Activated naive CD4-positive, alpha-beta T cell treated with anti-CD3 and anti-CD28 coated beads, Interleukin-2, amount 50 U/mL, for 24 hours (primary cell): ENCODE results near the gene TRIM43.
"Not testable (repeated sequence)": the region's sequence is repeated elsewhere in the genome, so short reads cannot be mapped to it uniquely, and the experiment has no call there.

Experiments used
- H3K27ac Mint-ChIP-seq: one replicate; pipeline ENCODE4 v1.8.0; 2021; ENCODE audit warnings: mild to moderate bottlenecking, mixed read lengths
- H3K27me3 Mint-ChIP-seq: one replicate; pipeline ENCODE4 v1.8.0; 2021; ENCODE audit warnings: mixed read lengths
- H3K36me3 Mint-ChIP-seq: one replicate; pipeline ENCODE4 v1.8.0; 2021; ENCODE audit warnings: mixed read lengths
- H3K4me1 Mint-ChIP-seq: one replicate; pipeline ENCODE4 v1.8.0; 2021; ENCODE audit warnings: mixed read lengths
- H3K4me3 Mint-ChIP-seq: one replicate; pipeline ENCODE4 v1.8.0; 2021; ENCODE audit warnings: mild to moderate bottlenecking, mixed read lengths
- H3K9me3 Mint-ChIP-seq: one replicate; pipeline ENCODE4 v1.8.0; 2021; ENCODE audit warnings: mixed read lengths

Gene TRIM43

DNA sequence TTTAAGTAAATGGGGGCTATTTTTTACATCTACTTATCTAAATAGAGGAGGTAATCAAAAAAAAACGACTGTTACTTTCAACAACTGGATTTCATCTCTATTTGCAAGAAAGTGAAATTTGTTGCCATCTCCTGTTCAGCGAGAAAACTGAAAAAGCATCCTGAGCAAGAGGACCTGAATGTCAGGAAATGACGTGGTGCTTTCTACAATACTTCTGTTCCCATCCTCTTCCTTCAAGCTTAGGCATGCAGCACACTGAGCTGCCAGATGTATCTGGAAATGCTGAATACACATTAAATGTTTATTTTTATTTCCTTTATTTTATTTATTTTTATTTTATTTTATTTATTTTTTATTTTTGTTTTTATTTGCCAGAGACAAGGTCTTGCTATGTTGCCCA, 21.2 kb downstream of the TRIM43 start:
- H3K4me1 Mint-ChIP-seq, H3K27me3 Mint-ChIP-seq, H3K9me3 Mint-ChIP-seq, H3K27ac Mint-ChIP-seq, H3K4me3 Mint-ChIP-seq, H3K36me3 Mint-ChIP-seq: not testable (repeated sequence)

DNA sequence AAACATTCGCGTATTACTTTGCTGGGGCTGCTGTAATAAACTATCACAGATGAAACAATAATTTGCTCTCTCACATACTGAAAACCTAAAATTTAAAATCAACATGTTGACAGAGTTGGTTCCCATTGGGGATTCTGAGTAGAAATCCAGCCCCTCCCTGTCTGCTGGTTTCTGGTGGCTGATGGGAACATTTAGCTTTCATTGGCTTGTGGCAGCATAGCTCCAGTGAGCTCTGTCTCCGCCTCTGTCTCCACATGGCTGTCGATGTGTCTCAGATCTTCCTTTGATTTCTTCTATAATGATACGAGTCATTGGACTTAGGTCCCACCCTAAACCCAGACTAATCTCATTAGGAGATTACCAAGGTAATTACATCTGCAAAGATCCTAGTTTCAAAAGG, 30.9 kb downstream of the TRIM43 start:
- H3K27ac Mint-ChIP-seq, H3K4me3 Mint-ChIP-seq, H3K27me3 Mint-ChIP-seq, H3K9me3 Mint-ChIP-seq, H3K36me3 Mint-ChIP-seq, H3K4me1 Mint-ChIP-seq: not testable (repeated sequence)

DNA sequence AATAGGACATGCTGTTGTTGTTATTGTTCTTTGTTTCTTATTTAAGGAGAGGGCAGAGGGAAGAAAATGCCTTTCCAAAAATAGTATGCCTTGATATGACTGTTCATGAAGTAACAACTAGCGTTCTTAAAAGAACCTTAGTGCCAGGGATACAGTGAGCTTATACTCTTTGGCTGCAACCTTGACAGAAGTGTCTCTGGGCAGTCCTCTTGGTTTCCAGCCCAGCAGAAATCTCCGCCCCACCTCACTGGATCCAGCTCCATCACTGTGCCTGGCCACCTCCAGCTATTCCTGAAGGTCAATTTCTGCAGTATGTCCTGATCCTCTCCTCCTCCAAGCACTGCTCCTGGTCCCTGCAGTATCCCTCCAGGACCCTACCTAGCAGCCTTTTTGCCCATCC, 39.2 kb downstream of the TRIM43 start:
- H3K27ac Mint-ChIP-seq, H3K4me3 Mint-ChIP-seq, H3K36me3 Mint-ChIP-seq, H3K9me3 Mint-ChIP-seq, H3K27me3 Mint-ChIP-seq, H3K4me1 Mint-ChIP-seq: not testable (repeated sequence)

DNA sequence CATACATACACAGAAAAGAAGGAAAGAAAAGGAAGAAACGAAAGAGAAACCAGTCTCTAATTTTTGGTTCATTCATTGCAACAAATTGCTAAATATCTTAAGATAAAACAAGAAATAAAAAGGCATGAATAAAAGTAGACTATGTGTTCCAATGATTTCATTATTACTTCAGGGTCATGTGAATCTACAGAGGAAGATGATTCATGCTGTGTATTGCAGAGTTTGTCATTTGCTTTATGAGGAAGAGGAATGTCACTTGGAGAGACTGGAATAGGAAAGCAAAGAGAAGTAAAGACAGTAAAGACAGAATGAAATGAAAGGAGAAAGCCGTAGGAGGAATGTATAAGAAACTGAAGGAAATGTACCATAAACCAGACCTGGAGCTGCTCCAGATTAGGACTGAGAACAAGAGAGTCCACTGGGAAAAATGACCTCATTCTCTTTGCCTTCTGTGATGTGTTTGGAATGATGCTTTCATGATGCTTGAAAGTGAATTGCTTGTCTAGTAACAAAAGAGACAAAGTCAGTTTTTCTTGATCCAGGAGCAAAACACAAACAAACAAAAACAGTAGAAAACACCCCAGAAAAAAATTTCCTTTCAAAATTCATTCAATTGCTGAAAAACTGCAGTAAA, 41.9 kb downstream of the TRIM43 start:
- not testable (repeated sequence) for H3K4me3 Mint-ChIP-seq, H3K27me3 Mint-ChIP-seq, H3K27ac Mint-ChIP-seq, H3K36me3 Mint-ChIP-seq, H3K4me1 Mint-ChIP-seq, H3K9me3 Mint-ChIP-seq

DNA sequence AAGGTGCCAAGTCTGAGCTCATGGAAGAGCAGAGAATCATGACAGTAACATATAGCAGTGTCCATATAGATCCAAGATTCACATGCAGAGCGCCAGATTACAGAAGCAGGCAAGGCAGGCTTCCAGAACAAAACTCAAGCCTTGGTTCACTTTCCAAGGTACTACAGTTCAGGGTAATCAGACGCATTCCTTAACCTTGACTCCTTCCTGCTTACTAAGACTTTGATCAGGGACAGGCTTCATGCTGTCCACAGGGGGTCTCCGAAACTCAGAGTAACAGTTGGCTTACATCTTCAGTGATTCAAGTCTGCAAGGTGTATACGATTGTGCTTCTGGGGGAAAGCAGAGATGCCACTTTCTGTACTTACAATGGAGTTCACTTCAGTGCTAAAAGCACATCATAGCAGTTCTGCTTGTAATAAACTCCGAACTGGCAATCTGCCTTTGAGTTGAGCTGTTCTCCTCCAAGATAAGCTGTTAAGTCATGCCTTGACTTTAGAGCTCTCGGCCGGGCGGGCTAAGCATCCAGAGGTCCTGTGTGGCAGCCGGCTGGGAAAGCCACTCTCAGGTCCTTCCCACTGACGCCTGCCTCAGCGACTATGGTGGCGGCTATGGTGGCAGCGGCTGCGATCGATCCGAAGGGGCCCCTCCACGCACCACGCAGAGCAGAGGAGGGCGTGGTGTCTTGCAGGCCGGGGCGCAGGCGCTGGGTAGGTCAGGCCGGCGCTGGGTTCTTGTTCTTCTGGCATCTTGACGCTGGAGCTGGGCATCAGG, 48.9 kb downstream of the TRIM43 start:
- not testable (repeated sequence) for H3K4me3 Mint-ChIP-seq, H3K27ac Mint-ChIP-seq, H3K27me3 Mint-ChIP-seq, H3K4me1 Mint-ChIP-seq, H3K36me3 Mint-ChIP-seq, H3K9me3 Mint-ChIP-seq

DNA sequence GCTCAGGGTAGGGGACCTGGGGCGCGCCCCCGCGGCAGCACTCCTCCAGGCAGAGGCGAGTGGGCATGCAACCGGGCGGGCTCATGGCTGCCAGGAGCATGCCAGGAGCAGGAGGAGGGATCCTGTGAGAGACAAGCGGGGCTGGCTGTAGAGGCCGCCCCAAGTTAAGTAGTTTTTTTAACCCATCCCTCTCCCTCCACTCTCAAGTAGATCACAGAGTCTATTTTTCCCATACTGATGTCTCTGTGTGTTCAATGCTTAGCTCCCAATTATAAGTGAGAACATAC, 49.4 kb downstream of the TRIM43 start:
- H3K27ac Mint-ChIP-seq, H3K27me3 Mint-ChIP-seq, H3K9me3 Mint-ChIP-seq, H3K4me1 Mint-ChIP-seq, H3K36me3 Mint-ChIP-seq, H3K4me3 Mint-ChIP-seq: not testable (repeated sequence)

DNA sequence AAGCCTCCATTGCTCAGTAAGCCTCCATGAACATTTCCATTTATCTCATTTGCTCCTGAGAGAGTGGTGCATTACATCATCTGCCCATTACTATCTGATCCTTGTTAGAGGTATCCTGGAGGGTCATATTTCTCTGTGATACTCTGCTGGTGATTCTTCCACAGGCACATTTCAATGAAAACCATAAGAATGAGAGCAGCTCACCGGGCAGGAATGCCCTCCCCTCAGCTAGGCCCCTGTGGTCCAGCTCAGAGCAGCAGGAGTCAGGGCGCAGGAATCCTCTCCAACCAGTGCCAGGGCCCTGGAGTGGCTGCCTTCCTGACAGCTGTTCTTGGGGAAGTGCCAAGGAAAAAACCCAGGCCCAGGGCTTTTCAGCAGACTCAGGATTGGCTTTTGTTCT, 50.0 kb downstream of the TRIM43 start:
- not testable (repeated sequence) for H3K27ac Mint-ChIP-seq, H3K36me3 Mint-ChIP-seq, H3K4me3 Mint-ChIP-seq, H3K27me3 Mint-ChIP-seq, H3K4me1 Mint-ChIP-seq, H3K9me3 Mint-ChIP-seq

DNA sequence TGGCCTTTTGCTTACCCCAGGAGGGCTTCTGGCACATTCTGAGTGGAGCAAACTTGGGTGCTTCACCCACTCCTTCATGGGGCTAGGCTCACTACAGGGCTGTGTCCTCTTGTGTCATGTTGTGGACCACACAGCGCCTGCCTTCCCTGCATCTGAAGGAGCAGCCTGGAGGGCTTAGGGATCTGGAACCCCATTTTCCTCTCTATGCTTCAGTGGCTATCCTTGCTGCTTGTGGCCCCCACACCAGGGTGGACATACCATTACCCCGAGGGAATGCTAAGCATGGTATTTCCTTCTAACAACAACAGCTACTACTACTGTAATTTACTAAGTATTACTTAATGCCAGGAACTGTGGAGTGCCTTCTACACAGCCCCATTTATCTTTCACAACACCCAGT, 50.6 kb downstream of the TRIM43 start:
- not testable (repeated sequence) for H3K27me3 Mint-ChIP-seq, H3K27ac Mint-ChIP-seq, H3K4me3 Mint-ChIP-seq, H3K4me1 Mint-ChIP-seq, H3K36me3 Mint-ChIP-seq, H3K9me3 Mint-ChIP-seq

DNA sequence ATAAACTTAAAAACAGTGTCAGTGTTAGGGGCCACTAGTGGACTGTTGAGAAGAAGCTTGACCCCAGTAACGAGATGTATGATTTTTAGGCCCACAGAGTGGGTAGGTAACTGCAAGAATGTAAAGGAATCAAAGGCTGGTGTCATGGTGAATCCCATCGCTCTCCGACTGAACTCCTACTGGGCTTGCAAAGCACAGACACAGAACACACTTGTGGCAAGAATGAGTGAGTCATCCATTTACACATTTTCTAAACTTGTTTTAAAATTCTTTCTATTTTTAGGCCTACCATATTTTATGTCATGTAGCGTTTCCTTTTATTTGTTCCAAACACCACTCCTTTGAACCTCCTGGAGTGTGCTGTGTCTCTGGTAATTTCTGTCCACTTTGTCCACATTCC, 51.1 kb downstream of the TRIM43 start:
- not testable (repeated sequence) for H3K27me3 Mint-ChIP-seq, H3K4me3 Mint-ChIP-seq, H3K27ac Mint-ChIP-seq, H3K9me3 Mint-ChIP-seq, H3K4me1 Mint-ChIP-seq, H3K36me3 Mint-ChIP-seq

DNA sequence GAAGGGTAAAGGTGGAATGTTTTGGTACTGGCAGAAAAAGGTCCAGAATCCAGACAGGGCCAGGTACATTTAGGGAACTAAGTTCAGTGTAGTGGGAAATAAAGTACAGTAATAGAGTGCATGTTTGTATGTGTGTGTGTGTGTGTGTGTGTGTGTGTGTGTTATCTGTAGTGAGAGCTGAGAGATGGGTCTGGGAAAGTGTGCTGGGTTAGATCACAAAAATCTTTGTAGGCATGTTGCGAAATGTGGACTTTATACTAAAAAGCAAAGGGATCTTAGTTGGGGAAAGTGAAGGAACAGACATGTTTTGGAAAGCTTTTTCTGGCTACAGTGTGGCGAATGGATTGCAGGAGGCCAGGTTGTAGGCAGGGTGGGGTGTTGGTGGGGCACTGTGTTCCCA, 53.5 kb downstream of the TRIM43 start:
- not testable (repeated sequence) for H3K36me3 Mint-ChIP-seq, H3K4me1 Mint-ChIP-seq, H3K27me3 Mint-ChIP-seq, H3K27ac Mint-ChIP-seq, H3K9me3 Mint-ChIP-seq, H3K4me3 Mint-ChIP-seq

DNA sequence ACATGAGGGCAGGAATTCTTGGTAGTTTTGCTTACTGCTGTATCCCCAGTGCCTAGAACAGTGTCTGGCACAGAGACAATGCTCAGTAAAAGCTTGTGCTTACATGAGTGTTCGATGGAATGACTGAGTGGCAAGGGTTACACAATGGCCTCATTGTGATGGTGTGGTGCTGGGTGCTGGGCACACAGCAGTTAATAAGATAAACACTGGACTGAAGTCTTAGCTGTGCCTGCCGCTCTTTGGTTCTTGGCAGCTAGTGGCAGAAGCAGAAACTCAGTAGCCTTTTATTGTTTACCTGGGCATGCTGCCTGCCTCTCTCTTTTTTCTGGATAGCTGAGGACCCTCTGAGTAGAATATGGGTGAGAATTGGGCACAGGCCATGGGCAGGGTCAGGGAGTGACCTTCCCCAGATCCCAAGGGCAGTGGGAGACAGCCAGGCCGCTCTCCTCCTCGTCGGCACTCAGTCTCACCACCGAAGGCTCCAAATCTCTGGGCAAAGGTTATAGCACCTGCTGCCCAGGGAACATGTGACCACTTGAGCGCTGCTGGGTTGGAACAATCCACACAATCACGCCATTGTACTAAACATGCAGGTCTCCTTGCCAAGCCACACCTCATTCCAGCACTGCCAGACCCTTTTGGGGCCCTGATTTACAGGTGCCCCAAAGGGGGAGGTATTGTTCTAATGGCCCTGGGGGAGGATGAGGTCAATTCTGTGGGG, 54.6 kb downstream of the TRIM43 start:
- not testable (repeated sequence) for H3K27me3 Mint-ChIP-seq, H3K4me1 Mint-ChIP-seq, H3K4me3 Mint-ChIP-seq, H3K27ac Mint-ChIP-seq, H3K36me3 Mint-ChIP-seq, H3K9me3 Mint-ChIP-seq

DNA sequence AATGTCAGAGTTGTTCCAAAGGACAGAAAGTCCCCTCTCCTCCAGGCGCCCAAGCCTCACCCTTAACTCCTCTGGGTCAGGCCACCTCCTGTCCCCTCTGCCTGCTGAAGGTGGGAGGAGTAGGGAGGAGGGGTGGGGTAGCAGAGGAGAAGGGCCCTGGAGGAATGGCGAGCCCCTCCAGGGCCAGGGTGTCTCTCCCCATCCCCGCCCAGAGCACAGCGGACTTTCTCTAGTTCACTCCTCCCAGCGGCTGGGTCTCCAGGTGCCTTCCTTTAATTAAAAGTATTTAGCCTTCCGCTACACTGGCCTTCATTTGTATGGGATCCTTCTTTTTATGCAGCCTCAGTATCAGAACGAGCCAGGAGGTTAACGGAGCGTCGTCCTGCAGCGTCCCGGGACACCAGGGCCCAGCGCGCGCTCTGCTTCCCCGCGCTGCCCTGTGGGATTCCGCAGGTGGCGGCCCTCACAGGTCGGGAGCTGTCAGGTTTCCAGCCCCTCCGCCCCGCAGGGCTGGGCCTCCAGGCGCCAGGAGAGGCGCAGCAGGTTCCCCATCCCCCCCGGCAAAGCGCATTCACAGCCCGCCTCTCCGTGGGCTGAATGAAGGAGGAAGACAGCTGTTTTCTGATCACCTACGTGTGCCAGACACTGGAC, 57.2 kb downstream of the TRIM43 start:
- H3K9me3 Mint-ChIP-seq, H3K27me3 Mint-ChIP-seq, H3K4me3 Mint-ChIP-seq, H3K27ac Mint-ChIP-seq, H3K4me1 Mint-ChIP-seq, H3K36me3 Mint-ChIP-seq: not testable (repeated sequence)
